Stomach smooth muscle (tissue), 2 donors: ENCODE measurements around the gene PMPCA.

Experiments used
- H3K27ac ChIP-seq: one replicate; pipeline ENCODE4 v1.7.0; 2013; ENCODE audit warnings: mild to moderate bottlenecking, low read length, inconsistent platforms
- H3K27me3 ChIP-seq, 2 donors: one replicate each; pipeline ENCODE4 v1.7.0; 2013; ENCODE audit warnings: low read length in 2 of 2; ENCODE audit not compliant: insufficient read depth in 2 of 2, control insufficient read depth in 1 of 2
- H3K36me3 ChIP-seq, 2 donors: one replicate each; pipeline ENCODE4 v1.7.0; 2013; ENCODE audit warnings: low read length in 2 of 2; ENCODE audit not compliant: control insufficient read depth in 2 of 2, insufficient read depth in 2 of 2
- H3K4me1 ChIP-seq: one replicate; pipeline ENCODE4 v1.7.0; 2013; ENCODE audit warnings: low read length; ENCODE audit not compliant: control insufficient read depth, insufficient read depth
- H3K4me3 ChIP-seq, 2 donors: one replicate each; pipeline ENCODE4 v1.7.0; 2013; ENCODE audit warnings: low read length in 2 of 2
- H3K9ac ChIP-seq, 2 donors: one replicate each; pipeline ENCODE4 v1.7.0; 2013; ENCODE audit warnings: low read length in 2 of 2, mild to moderate bottlenecking in 1 of 2
- H3K9me3 ChIP-seq, 2 donors: one replicate each; pipeline ENCODE4 v1.7.0; 2013; ENCODE audit warnings: low read length in 2 of 2; ENCODE audit not compliant: control insufficient read depth in 2 of 2
- donor health status: healthy.
- donor health status: Pancreatic carcinoma.

PMPCA gene

GRCh38 chr9:136460772-136461325 is 50.4 kb downstream of the PMPCA start:
- Histone ChIP-seq H3K4me3 (no peak overlapping the region), H3K27me3 (no peaks in the 10 kb centered on the region), H3K4me1 (no peaks in the 10 kb centered on the region), H3K36me3 (peaks cover 71 to 81% of the 10 kb centered on the region in 2 donors), H3K27ac (no peak overlapping the region), H3K9ac (no peak overlapping the region), H3K9me3 (no peaks in the 10 kb centered on the region)

DNA sequence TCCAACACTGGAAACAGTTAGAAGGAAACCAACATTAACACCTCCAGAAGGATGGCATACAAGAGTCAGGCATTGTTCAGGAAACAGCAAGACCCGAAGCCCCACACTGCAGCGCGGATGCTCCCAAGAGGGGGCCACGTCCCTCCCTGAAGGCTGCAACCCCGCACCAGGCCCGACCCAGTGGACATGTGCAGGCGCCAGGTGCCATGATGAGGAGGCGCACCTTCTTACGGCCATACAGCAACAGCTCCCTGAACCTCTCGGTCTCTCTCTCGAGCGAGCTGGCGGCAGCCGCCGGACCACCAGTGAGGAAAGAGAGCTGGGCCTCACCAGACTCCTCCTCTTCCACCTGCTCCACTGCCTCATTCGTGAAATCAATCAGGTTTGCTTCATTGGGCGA is 52.2 kb downstream of the PMPCA start:
- peaks cover 68 to 81% of the 10 kb centered on the region in 2 donors for H3K36me3 ChIP-seq
- no peak overlapping the region for H3K9ac ChIP-seq
- H3K27me3 ChIP-seq, result no peaks in the 10 kb centered on the region
- no peaks in the 10 kb centered on the region for H3K9me3 ChIP-seq
- H3K27ac ChIP-seq, result no peak overlapping the region
- no peaks in the 10 kb centered on the region for H3K4me1 ChIP-seq
- H3K4me3 ChIP-seq, result no peak overlapping the region

DNA sequence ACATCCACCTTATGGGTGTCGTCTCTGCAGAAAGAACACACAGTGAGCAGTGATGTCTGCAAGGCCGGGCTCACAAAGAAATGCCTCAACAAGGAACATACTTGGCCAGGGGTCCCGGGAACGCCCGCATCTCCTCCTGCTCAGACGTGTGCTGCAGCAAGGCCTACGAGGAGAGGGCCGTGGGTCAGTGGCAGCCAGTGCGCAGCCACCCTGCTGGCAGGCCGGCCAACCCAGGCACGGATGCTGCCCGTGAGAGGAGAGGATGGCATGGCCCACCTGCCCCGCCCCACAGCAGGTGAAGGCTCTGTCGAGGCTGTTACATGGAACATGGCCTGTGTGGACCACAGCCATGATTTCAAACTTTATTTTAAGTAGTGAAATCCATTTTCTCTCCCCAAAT is 53.1 kb downstream of the PMPCA start:
- Histone ChIP-seq H3K9ac (no peak overlapping the region), H3K36me3 (peaks cover 73 to 86% of the 10 kb centered on the region in 2 donors), H3K4me1 (no peaks in the 10 kb centered on the region)

DNA sequence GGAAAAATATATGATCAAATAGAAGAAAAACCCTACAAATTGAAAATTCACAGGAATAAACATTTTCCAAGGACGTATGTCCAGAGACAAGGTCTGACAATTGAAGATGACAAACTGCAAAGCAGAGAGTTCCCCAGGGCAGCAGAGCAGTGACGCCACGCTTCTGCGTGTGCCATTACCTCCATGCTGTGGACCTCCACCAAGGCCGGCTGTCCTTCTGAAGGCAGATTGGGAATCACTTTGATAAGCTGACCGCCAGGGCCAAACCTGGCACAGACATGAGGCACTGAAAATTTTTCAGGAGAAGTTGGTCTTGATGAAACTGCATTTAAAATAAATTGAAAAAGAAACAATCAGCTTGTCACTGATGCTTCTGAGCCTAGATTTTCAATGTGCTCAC is 53.8 kb downstream of the PMPCA start:
- Histone ChIP-seq H3K4me3 (no peak overlapping the region), H3K27ac (no peak overlapping the region), H3K36me3 (peaks cover 68 to 83% of the 10 kb centered on the region in 2 donors), H3K4me1 (no peaks in the 10 kb centered on the region), H3K9me3 (no peaks in the 10 kb centered on the region), H3K27me3 (no peaks in the 10 kb centered on the region), H3K9ac (no peak overlapping the region)

More for the DNA sequence above, 53.1 kb downstream of the PMPCA start:
- no peak overlapping the region for H3K4me3 ChIP-seq
- H3K27ac ChIP-seq, result no peak overlapping the region
- H3K9me3 ChIP-seq, result no peaks in the 10 kb centered on the region
- no peaks in the 10 kb centered on the region for H3K27me3 ChIP-seq

DNA sequence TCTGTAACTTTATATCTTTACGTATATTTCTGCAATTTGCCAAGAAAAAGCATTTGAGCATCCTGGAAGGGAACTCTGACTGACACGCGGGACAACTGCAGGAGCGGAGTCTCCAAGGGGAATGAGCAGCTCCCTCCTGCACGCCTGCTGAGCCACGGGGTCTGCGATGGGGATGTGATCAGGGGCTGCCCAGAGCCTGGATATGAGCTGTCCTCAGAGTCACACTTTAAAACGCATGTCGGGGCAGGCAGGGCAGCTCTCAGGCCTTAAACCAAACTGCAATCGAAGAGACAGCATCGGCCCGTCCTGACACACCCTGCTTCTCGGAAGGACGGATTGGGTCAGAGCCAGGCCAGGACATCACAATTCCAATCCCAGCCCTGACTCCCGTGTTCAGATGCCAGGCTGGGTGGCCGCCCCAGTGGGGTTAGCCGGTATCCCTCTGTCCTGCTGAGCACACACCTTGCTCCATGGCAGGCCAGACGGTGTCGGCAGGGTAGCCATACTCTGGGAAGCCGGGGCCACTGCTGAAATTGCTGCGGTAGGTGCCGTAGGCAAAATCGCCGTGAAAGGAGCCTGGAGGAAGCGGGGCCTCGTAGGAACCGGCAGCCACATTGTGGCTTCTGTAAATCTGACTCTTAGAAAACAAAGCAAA is 55.2 kb downstream of the PMPCA start:
- Histone ChIP-seq H3K9me3 (no peaks in the 10 kb centered on the region), H3K4me1 (no peaks in the 10 kb centered on the region), H3K36me3 (peaks cover 68 to 83% of the 10 kb centered on the region in 2 donors), H3K27me3 (no peaks in the 10 kb centered on the region), H3K9ac (no peak overlapping the region), H3K27ac (no peak overlapping the region), H3K4me3 (no peak overlapping the region)

DNA sequence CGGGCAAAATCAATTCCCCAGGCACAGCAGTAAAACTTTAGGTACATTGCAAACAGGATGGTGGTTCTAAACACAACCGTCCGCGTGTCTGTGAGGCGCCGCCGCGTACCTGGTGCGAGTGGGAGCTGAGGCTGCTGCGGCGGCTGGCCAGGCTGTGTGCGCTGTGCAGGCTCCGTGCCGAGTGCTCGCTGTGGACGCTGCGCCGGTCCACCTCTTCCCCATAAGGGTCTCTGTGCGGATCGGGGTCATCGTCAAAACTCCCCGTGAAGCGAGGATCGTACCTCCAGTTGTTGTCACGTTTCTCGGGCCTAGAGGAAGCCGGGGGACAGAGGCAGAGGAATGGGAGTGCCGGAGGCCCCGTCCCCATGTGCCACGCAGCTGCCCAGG is 55.7 kb downstream of the PMPCA start:
- Histone ChIP-seq H3K9ac (no peak overlapping the region), H3K36me3 (peaks cover 68 to 82% of the 10 kb centered on the region in 2 donors), H3K27ac (no peak overlapping the region), H3K27me3 (no peaks in the 10 kb centered on the region), H3K9me3 (no peaks in the 10 kb centered on the region), H3K4me3 (no peak overlapping the region), H3K4me1 (no peaks in the 10 kb centered on the region)

GRCh38 chr9:136467766-136468165 is 57.3 kb downstream of the PMPCA start:
- Histone ChIP-seq H3K36me3 (peaks cover 67 to 83% of the 10 kb centered on the region in 2 donors), H3K9me3 (no peaks in the 10 kb centered on the region), H3K27me3 (no peaks in the 10 kb centered on the region), H3K9ac (no peak overlapping the region), H3K27ac (no peak overlapping the region), H3K4me3 (no peak overlapping the region), H3K4me1 (no peaks in the 10 kb centered on the region)

- Histone ChIP-seq H3K27me3 (no peaks in the 10 kb centered on the region), H3K9me3 (no peaks in the 10 kb centered on the region), H3K4me1 (no peaks in the 10 kb centered on the region), H3K4me3 (no peak overlapping the region), H3K36me3 (peaks cover 64 to 77% of the 10 kb centered on the region in 2 donors), H3K9ac (no peak overlapping the region), H3K27ac (no peak overlapping the region)
Observed at GRCh38 chr9:136470356-136470755, 59.9 kb downstream of the PMPCA start.

GRCh38 chr9:136470792-136471469 is 60.5 kb downstream of the PMPCA start:
- H3K27ac ChIP-seq, result no peak overlapping the region
- no peak overlapping the region for H3K4me3 ChIP-seq
- no peaks in the 10 kb centered on the region for H3K9me3 ChIP-seq
- H3K9ac ChIP-seq, result no peak overlapping the region
- no peaks in the 10 kb centered on the region for H3K27me3 ChIP-seq
- H3K36me3 ChIP-seq, result peaks cover 64 to 74% of the 10 kb centered on the region in 2 donors
- no peaks in the 10 kb centered on the region for H3K4me1 ChIP-seq

DNA sequence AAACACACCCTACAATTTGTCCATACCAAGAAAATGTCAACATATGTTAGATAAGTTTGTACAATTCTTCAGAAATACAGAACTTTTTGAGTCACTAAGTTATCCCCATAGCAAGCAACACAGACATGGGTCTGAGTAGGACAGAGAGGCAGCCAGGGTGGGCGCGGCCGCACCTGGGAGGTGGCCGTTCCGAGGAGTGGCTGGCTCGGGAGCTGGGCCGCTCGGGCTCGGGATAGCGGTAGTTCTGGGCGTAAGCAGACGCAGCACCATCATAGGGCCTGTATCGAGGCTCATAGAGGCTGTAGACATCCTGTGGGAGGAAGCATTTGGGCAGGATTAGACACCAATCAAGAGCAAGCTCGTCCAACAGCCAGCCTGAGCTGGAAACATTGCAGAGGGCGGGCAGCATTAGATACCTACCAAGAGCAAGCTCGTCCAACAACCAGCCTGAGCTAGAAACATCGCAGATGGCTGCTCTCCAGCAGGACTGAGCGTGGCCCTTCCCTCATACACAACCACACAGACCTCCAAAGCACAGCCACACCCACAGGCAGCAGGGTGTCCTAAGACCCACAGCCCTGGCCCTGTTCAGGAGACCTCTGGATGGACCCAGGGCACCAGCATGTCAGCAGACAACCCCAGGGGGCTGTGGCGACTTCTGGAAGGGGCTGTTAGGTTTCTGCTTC is 61.5 kb downstream of the PMPCA start:
- Histone ChIP-seq H3K27me3 (no peaks in the 10 kb centered on the region), H3K4me3 (no peak overlapping the region), H3K27ac (no peak overlapping the region), H3K36me3 (peaks cover 63 to 70% of the 10 kb centered on the region in 2 donors), H3K9me3 (no peaks in the 10 kb centered on the region), H3K4me1 (no peaks in the 10 kb centered on the region), H3K9ac (no peak overlapping the region)
